ENCODE measurements around the gene SREK1IP1. TPM values are rescaled to one million over a fixed set of nuclear protein-coding genes. Genes with fewer than 3 reads are reported as not detected.
A peak's percentile ranks its signal among the peaks of the same experiment; 100 is the strongest.

The SREK1IP1 gene
- total and polyA plus RNA-seq, 7 donors = 4.6 to 11.1 (median 6.9) TPM

GRCh38 chr5:64784451-64785025 lies 16.0 kb upstream of the SREK1IP1 start:
- DNase-seq (peak; percentile 54 to 59), ATAC-seq (peak in 3 of 4 donors; percentile 67 to 81 (median 72))
- Histone ChIP-seq H3K4me1 (no peaks in the 10 kb centered on the region), H3K36me3 (ENCODE audit: insufficient read depth in 1 of 2, low read depth in 1 of 2) (peaks cover 0 to 49% of the 10 kb centered on the region in 2 donors), H3K4me3 (no peak overlapping the region), H3K27me3 (ENCODE audit: insufficient read depth in 3 of 3, low read length in 2 of 3) (no peaks in the 10 kb centered on the region), H3K9me3 (no peaks in the 10 kb centered on the region), H3K27ac (no peak overlapping the region)
- TF ChIP-seq, protein P1, sequence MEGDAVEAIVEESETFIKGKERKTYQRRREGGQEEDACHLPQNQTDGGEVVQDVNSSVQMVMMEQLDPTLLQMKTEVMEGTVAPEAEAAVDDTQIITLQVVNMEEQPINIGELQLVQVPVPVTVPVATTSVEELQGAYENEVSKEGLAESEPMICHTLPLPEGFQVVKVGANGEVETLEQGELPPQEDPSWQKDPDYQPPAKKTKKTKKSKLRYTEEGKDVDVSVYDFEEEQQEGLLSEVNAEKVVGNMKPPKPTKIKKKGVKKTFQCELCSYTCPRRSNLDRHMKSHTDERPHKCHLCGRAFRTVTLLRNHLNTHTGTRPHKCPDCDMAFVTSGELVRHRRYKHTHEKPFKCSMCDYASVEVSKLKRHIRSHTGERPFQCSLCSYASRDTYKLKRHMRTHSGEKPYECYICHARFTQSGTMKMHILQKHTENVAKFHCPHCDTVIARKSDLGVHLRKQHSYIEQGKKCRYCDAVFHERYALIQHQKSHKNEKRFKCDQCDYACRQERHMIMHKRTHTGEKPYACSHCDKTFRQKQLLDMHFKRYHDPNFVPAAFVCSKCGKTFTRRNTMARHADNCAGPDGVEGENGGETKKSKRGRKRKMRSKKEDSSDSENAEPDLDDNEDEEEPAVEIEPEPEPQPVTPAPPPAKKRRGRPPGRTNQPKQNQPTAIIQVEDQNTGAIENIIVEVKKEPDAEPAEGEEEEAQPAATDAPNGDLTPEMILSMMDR (IDR thresholded peaks at IDR 0.05) = peak; percentile 85
- WGBS, 3 donors = 5 to 16% (median 6%) methylated on average over 3 of the region's 3 CpGs
- intact Hi-C loops (cut with DNase I) = loop anchor here (1.0 to 2.0 kb wide), 2 partner anchors 148 to 150 kb away; no protein-coding TSS in a partner anchor

DNA sequence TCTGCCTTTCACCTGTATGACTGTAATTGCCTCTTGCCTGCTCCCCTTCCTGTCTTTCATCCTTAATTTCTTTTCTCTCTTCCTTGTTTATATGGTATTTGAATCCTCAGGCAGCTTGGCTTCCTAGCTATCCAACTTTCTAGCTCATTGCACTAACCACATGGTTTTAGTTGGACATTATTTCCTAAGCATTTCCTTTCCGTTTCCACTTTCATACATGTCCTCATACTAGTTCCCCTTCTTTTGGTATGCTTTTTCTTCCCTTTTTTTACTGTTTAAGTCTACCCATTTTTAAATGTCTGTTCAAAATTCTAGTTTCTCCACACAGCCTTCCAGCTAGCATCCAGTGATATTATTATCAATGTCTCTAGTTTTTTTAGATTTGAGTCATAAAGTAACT lies 6.8 kb upstream of the SREK1IP1 start:
- intact Hi-C loops (cut with DNase I) = no loop called here
- Histone ChIP-seq H3K27ac (no peak overlapping the region), H3K9me3 (no peaks in the 10 kb centered on the region), H3K4me1 (peaks cover 8% of the 10 kb centered on the region), H3K36me3 (ENCODE audit: insufficient read depth in 1 of 2, low read depth in 1 of 2) (peaks cover 0 to 21% of the 10 kb centered on the region in 2 donors), H3K4me3 (no peak overlapping the region), H3K27me3 (ENCODE audit: insufficient read depth in 3 of 3, low read length in 2 of 3) (no peaks in the 10 kb centered on the region)
- ATAC-seq = no peak
- TF ChIP-seq, protein P1 (IDR thresholded peaks at IDR 0.05) = no peak
- DNase-seq = no peak
- WGBS, 3 donors = 68 to 79% (median 68%) methylated on average over 1 of the region's 1 CpG

DNA sequence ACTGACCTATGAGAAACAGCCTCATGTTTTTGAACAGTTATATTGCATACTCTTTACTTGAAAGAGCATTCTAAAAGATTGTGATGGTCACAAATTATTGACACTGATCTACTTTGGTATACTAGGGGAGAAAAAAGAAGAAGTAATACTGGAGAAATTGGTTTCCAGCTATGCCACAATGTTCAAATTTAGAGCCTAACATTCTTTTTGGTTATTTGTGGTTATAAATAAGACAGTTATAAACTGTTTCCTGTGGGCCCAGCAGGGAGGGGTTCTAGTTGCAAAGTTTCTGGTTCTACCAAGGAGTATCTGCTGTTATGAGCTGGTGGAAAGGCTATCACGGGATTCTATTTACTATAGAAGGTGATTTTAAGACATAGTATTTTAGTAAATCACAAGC lies 5.0 kb upstream of the SREK1IP1 start:
- H3K27ac ChIP-seq = no peak overlapping the region
- intact Hi-C loops (cut with DNase I) = no loop called here
- H3K27me3 ChIP-seq (ENCODE audit: insufficient read depth in 3 of 3, low read length in 2 of 3) = no peaks in the 10 kb centered on the region
- no peaks in the 10 kb centered on the region for H3K9me3 ChIP-seq
- 75 to 87% (median 82%) methylated on average over 1 of the region's 1 CpG for WGBS, 3 donors
- no peak overlapping the region for H3K4me3 ChIP-seq
- H3K4me1 ChIP-seq = peaks cover 17% of the 10 kb centered on the region
- TF ChIP-seq, protein P1 (IDR thresholded peaks at IDR 0.05) = no peak
- ATAC-seq = no peak
- H3K36me3 ChIP-seq (ENCODE audit: insufficient read depth in 1 of 2, low read depth in 1 of 2) = peaks cover 0 to 21% of the 10 kb centered on the region in 2 donors
- no peak for DNase-seq

GRCh38 chr5:64771736-64772135 lies 3.2 kb upstream of the SREK1IP1 start:
- peaks cover 26% of the 10 kb centered on the region for H3K4me1 ChIP-seq
- no peak overlapping the region for H3K4me3 ChIP-seq
- TF ChIP-seq, protein P1 (IDR thresholded peaks at IDR 0.05) = no peak
- DNase-seq = no peak
- H3K27ac ChIP-seq = no peak overlapping the region
- ATAC-seq = no peak
- 87 to 89% (median 87%) methylated on average over 4 of the region's 4 CpGs for WGBS, 3 donors
- peaks cover 0 to 21% of the 10 kb centered on the region in 2 donors for H3K36me3 ChIP-seq (ENCODE audit: insufficient read depth in 1 of 2, low read depth in 1 of 2)
- H3K27me3 ChIP-seq (ENCODE audit: insufficient read depth in 3 of 3, low read length in 2 of 3) = no peaks in the 10 kb centered on the region
- H3K9me3 ChIP-seq = no peaks in the 10 kb centered on the region
- intact Hi-C loops (cut with DNase I) = no loop called here

DNA sequence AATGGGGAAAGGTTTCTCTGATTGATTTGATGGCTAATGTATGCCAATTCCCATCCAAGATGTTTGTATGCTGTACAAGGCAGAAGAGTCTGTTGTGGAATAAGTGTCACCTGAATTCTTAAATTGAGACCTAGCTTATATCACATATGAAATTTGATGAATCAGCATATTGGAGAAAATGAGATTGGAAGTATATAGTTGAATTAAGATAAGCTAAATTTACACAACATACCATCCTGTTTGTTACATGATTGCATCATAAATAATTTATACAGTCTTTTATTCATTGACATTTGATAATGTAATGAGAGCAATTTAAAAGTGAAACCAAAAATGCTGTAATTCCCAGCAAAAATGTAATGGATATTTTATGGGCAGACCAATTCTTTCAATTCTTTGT lies 1.4 kb upstream of the SREK1IP1 start:
- Histone ChIP-seq H3K36me3 (ENCODE audit: insufficient read depth in 1 of 2, low read depth in 1 of 2) (peaks cover 0 to 4% of the 10 kb centered on the region in 2 donors), H3K4me1 (peaks cover 40% of the 10 kb centered on the region), H3K4me3 (peak overlapping the region; percentile 75), H3K9me3 (no peaks in the 10 kb centered on the region), H3K27ac (no peak overlapping the region), H3K27me3 (ENCODE audit: insufficient read depth in 3 of 3, low read length in 2 of 3) (no peaks in the 10 kb centered on the region)
- DNase-seq (no peak), ATAC-seq (no peak)
- intact Hi-C loops (cut with DNase I) = no loop called here
- TF ChIP-seq, protein P1 (IDR thresholded peaks at IDR 0.05) = no peak
